Right lobe of liver (tissue), 6 donors: ENCODE results near the gene COL5A1. TPM values are rescaled to one million over a fixed set of nuclear protein-coding genes. Genes with fewer than 3 reads are reported as not detected.

Experiments used
- ATAC-seq, 4 donors: fragments of 200-7000 bp; cut with Tn5 transposase; one replicate each; pipeline ENCODE4 v1.9.1; 2020; ENCODE audit warnings: mild to moderate bottlenecking in 4 of 4, moderate library complexity in 4 of 4
- DNase-seq, 3 donors: peaks; one replicate each; pipeline ENCODE4 v3.0.0-alpha.2; 2020
- H3K27ac ChIP-seq, 3 donors: fragments of 200-600 bp; one replicate each; pipeline ENCODE4 v1.8.0; 2022
- H3K27me3 ChIP-seq, 2 donors: fragments of 200-600 bp; one replicate each; pipeline ENCODE4 v1.8.0; 2022
- H3K36me3 ChIP-seq, 4 donors: fragments of 200-600 bp; sonication (generic) in 1 of 4; one replicate each; pipeline versions ENCODE4 v1.5.1 to v1.8.0; 2017 to 2022; ENCODE audit warnings: control low read depth in 1 of 4
- H3K4me1 ChIP-seq, 4 donors: fragments of 200-600 bp; sonication (generic) in 1 of 4; one replicate each; pipeline versions ENCODE4 v1.5.1 to v1.8.0; 2017 to 2022; ENCODE audit warnings: control low read depth in 1 of 4
- H3K4me3 ChIP-seq, 3 donors: fragments of 200-600 bp; one replicate each; pipeline ENCODE4 v1.8.0; 2022
- H3K9me3 ChIP-seq, 4 donors: fragments of 200-600 bp; sonication (generic) in 1 of 4; one replicate each; pipeline versions ENCODE4 v1.5.1 to v1.8.0; 2017 to 2022; ENCODE audit warnings: control low read depth in 1 of 4
- POLR2A ChIP-seq: fragments of 450-650 bp; IDR thresholded peaks from one replicate; pipeline ENCODE4 v1.6.1; 2017; ENCODE audit warnings: antibody characterized with exemption, mild to moderate bottlenecking
- WGBS: methylation state at CpG from one replicate; pipeline ENCODE4 v1.1.6; 2018; ENCODE audit warnings: low coverage, low lambda C conversion rate; ENCODE audit not compliant: insufficient coverage; ENCODE audit errors: missing lambda C conversion rate; 5-methylcytosine and 5-hydroxymethylcytosine counted together
- intact Hi-C, 2 donors: fragments of 100-400 bp; cut with DNase I; formaldehyde crosslinking; loops; one replicate each; pipeline versions ENCODE4 v1.11.2 to v1.14.1; 2022
- total RNA-seq, 6 experiments: library from RNA; depleted of rRNA in 2 of 6; stranded (reverse); fragments of >200 nt in 2 of 6; fragmentation: NEBNext Ultra II Directional in 3 of 6; extraction: Animal tissue kit (Norgen Biotek cat#: 25700) in 3 of 6; gene quantifications; one replicate each; pipeline versions ENCODE4 v1.1.0 to v1.2.4, GENCODE V29; 2016 to 2023
- TF ChIP-seq, protein P1 (sequence below), 4 donors: fragments of 200-600 bp in 3 of 4; fragments of 450-650 bp in 1 of 4; IDR thresholded peaks; one replicate each; pipeline versions ENCODE4 v1.5.1 to v1.8.0; 2016 to 2022; ENCODE audit warnings: antibody characterized with exemption in 4 of 4, mild to moderate bottlenecking in 2 of 4
- donor health status: DM: no; HTN: yes; CAD: no.
- donor health status: DM: no; HTN: no; CAD: no.
- donor health status: DM: no; HTN: no; CAD: no.
- donor health status: DM: no; HTN: yes; CAD: no.
- donor health status: DM: no; HTN: yes; CAD: no.

Gene COL5A1
- total RNA-seq, 6 experiments from 2014 or later: 1.5 to 17.0 (median 7.7) TPM

DNA sequence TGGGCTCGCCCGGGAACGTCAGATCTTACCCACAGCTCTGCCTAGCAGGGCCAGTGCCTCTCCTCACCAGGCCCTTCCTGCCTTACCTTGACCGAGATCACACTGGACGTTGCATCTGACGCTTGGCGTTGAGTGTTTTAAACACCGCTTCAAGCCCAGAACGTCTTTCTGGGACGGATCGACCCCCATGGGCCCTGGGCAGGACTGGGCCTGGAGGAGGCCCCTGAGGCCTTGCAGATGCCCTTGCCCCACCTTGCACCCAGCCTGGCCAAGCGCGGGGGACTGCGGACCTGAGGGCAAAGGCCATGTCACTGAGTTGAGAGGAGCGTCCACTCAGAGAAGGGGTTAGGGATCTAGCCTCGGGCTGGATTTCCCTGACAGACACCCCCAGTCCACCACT, 174.7 kb downstream of the COL5A1 start:
- WGBS: no CpG with 5 or more reads among the region's 16 CpGs

GRCh38 chr9:134818000-134818568, 176.5 kb downstream of the COL5A1 start:
- intact Hi-C loops: no loop called here
- ATAC-seq (no peak), DNase-seq (no peak)
- Histone ChIP-seq H3K9me3 (no peaks in the 10 kb centered on the region), H3K27me3 (no peaks in the 10 kb centered on the region), H3K4me3 (no peak overlapping the region), H3K4me1 (no peaks in the 10 kb centered on the region), H3K36me3 (no peaks in the 10 kb centered on the region), H3K27ac (no peak overlapping the region)
- TF ChIP-seq, protein P1, sequence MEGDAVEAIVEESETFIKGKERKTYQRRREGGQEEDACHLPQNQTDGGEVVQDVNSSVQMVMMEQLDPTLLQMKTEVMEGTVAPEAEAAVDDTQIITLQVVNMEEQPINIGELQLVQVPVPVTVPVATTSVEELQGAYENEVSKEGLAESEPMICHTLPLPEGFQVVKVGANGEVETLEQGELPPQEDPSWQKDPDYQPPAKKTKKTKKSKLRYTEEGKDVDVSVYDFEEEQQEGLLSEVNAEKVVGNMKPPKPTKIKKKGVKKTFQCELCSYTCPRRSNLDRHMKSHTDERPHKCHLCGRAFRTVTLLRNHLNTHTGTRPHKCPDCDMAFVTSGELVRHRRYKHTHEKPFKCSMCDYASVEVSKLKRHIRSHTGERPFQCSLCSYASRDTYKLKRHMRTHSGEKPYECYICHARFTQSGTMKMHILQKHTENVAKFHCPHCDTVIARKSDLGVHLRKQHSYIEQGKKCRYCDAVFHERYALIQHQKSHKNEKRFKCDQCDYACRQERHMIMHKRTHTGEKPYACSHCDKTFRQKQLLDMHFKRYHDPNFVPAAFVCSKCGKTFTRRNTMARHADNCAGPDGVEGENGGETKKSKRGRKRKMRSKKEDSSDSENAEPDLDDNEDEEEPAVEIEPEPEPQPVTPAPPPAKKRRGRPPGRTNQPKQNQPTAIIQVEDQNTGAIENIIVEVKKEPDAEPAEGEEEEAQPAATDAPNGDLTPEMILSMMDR (IDR thresholded peaks at IDR 0.05): no peak
- TF ChIP-seq POLR2A: no peak
- WGBS: 70% methylated on average over 2 of the region's 29 CpGs

More for the DNA sequence above, 174.7 kb downstream of the COL5A1 start:
- no peaks in the 10 kb centered on the region for H3K4me1 ChIP-seq
- intact Hi-C loops: no loop called here
- DNase-seq (no peak), ATAC-seq (no peak)
- no peak overlapping the region for H3K27ac ChIP-seq
- H3K9me3 ChIP-seq: no peaks in the 10 kb centered on the region
- H3K36me3 ChIP-seq: no peaks in the 10 kb centered on the region
- H3K4me3 ChIP-seq: no peak overlapping the region
- TF ChIP-seq, protein P1 (IDR thresholded peaks at IDR 0.05): no peak
- TF ChIP-seq POLR2A: no peak
- no peaks in the 10 kb centered on the region for H3K27me3 ChIP-seq

- Histone ChIP-seq H3K27me3 (no peaks in the 10 kb centered on the region), H3K36me3 (no peaks in the 10 kb centered on the region), H3K27ac (no peak overlapping the region), H3K9me3 (no peaks in the 10 kb centered on the region), H3K4me1 (no peaks in the 10 kb centered on the region), H3K4me3 (no peak overlapping the region)
- no peak for ATAC-seq
- no CpG with 5 or more reads among the region's 16 CpGs for WGBS
- DNase-seq: no peak
- intact Hi-C loops: no loop called here
- TF ChIP-seq, protein P1 (IDR thresholded peaks at IDR 0.05): no peak
- TF ChIP-seq POLR2A: no peak
These were observed 177.0 kb downstream of the COL5A1 start for GRCh38 chr9:134818591-134818990.

DNA sequence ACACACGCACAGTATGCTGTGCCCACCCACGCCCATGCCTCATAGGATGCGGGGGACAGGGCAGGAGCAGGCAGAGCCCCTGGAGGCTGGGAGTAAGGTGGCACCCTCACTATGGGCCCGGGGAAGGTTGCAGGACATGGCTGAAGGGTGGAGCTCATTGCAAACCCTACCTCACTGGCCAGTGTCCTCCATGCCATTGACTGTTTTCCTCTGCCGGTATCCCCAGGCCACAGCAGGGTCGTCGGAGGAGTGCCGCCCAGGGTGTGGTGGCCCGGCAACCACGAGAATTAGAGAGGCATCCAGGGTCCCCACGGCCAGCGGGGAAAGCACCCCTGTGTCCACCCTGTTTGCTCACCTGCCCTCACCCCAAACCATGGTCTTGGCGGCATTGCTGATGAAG, 179.3 kb downstream of the COL5A1 start:
- DNase-seq (no peak), ATAC-seq (no peak)
- Histone ChIP-seq H3K4me3 (no peak overlapping the region), H3K36me3 (no peaks in the 10 kb centered on the region), H3K9me3 (no peaks in the 10 kb centered on the region), H3K27me3 (no peaks in the 10 kb centered on the region), H3K27ac (no peak overlapping the region), H3K4me1 (no peaks in the 10 kb centered on the region)
- no peak for TF ChIP-seq POLR2A
- TF ChIP-seq, protein P1 (IDR thresholded peaks at IDR 0.05): no peak
- WGBS: 54% methylated on average over 3 of the region's 13 CpGs
- intact Hi-C loops: no loop called here

GRCh38 chr9:134822541-134822940, 180.9 kb downstream of the COL5A1 start:
- Histone ChIP-seq H3K9me3 (no peaks in the 10 kb centered on the region), H3K27ac (no peak overlapping the region), H3K36me3 (no peaks in the 10 kb centered on the region), H3K4me1 (no peaks in the 10 kb centered on the region), H3K4me3 (no peak overlapping the region), H3K27me3 (no peaks in the 10 kb centered on the region)
- intact Hi-C loops: no loop called here
- TF ChIP-seq POLR2A: no peak
- TF ChIP-seq, protein P1 (IDR thresholded peaks at IDR 0.05): no peak
- DNase-seq (no peak), ATAC-seq (no peak)
- 40% methylated on average over 1 of the region's 14 CpGs for WGBS
